ENCODE results near the gene ENTPD5. TPM values are rescaled to one million over a fixed set of nuclear protein-coding genes. Genes with fewer than 3 reads are reported as not detected.

The ENTPD5 gene
- 24.7 TPM for total RNA-seq
- 28.3 TPM for polyA plus RNA-seq (ENCODE audit: insufficient read depth, low read depth, low replicate concordance)
- long read RNA-seq, donor 1 = 0 reads
- long read RNA-seq, donor 2, partial matches to known transcripts = 9 of 11 reads
- long read RNA-seq, donor 2, other reads (novel, unspliced or antisense) = 0 of 11 reads
- long read RNA-seq, donor 3, full-length matches to known transcripts = 2 of 9 reads
- long read RNA-seq, donor 3, partial matches to known transcripts = 7 of 9 reads
- long read RNA-seq, donor 3, other reads (novel, unspliced or antisense) = 0 of 9 reads
- long read RNA-seq, donor 4, partial matches to known transcripts = 7 of 7 reads
- long read RNA-seq, donor 4, other reads (novel, unspliced or antisense) = 0 of 7 reads
- long read RNA-seq, donor 5 = 0 reads
- long read RNA-seq, donor 6, partial matches to known transcripts = 12 of 20 reads
- long read RNA-seq, donor 6, other reads (novel, unspliced or antisense) = 6 of 20 reads
- long read RNA-seq, donor 7, full-length matches to known transcripts = 1 of 13 reads
- long read RNA-seq, donor 7, partial matches to known transcripts = 1 of 13 reads
- long read RNA-seq, donor 7, other reads (novel, unspliced or antisense) = 11 of 13 reads
- long read RNA-seq, donor 8, full-length matches to known transcripts = 1 of 18 reads
- long read RNA-seq, donor 8, partial matches to known transcripts = 17 of 18 reads
- long read RNA-seq, donor 8, other reads (novel, unspliced or antisense) = 0 of 18 reads
- long read RNA-seq, donor 9, full-length matches to known transcripts = 1 of 1 reads
- long read RNA-seq, donor 9, partial matches to known transcripts = 0 of 1 reads
- long read RNA-seq, donor 9, other reads (novel, unspliced or antisense) = 0 of 1 reads
- long read RNA-seq, donor 10, full-length matches to known transcripts = 2 of 9 reads
- long read RNA-seq, donor 10, partial matches to known transcripts = 7 of 9 reads
- long read RNA-seq, donor 10, other reads (novel, unspliced or antisense) = 0 of 9 reads

DNA sequence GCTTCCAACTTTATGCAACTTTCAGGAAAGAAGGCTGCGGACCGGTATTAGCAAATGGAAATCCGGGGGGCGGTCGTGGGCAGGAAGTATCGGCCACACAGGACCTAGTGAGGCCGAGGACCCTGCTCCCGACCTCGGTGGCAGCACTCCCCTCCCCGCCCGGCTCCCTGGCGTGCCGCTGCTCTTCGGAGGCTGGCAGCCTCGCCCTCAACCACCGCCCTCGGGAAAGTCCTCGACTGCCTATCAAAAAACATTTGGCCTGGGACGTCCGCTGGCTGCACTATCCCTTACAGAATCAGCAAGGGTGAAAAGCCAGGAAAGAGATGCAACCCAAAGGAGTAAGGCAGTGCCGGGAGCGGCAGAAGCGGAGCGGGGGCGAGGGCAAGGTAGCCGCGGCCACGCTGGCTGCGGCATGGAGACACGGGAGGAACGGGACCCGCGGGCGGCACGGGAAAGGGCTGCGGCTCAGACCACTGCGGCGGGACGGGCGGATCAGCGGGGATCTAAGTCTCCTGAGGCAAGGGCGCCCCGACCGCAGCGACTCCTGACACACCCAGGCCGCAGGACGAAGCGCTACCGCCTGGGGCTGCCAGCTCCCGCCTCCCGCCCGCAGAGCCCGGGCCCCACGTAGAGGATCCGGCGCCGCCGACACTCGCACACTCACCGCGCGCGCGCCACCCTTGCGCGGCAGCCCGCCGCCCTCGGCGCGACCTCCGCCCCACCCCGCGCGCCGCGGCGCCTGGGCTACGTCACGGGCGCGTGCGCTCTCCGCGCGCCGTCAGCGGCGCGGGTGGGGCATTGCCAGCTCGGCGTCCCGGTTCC is at the start of gene ENTPD5, which contains the start of gene BBOF1:
ENTPD5 (minus strand) TSS at position 703 of the 822 bp plus-strand sequence. CDS start 31,186 bp downstream, outside the sequence.
BBOF1 (plus strand) TSS at position 764 of the 822 bp plus-strand sequence. CDS start 130 bp downstream, outside the sequence.
- DNase-seq (peak; percentile 84 to 94 (median 92)), FAIRE-seq (no peak)
- Histone ChIP-seq H3K36me3 (ENCODE audit: control insufficient read depth in 2 of 3, insufficient read depth in 3 of 3, low read length in 3 of 3) (no peaks in the 10 kb centered on the region), H3K9ac (ENCODE audit: low read length in 3 of 3) (peak within 1 kb of the TSS; percentile 77 to 91 (median 85)), H3K4me1 (ENCODE audit: control insufficient read depth in 2 of 3, insufficient read depth in 2 of 3, low read depth in 1 of 3, low read length in 3 of 3) (peaks cover 0 to 4% (median 3%) of the 10 kb centered on the region in 3 donors), H3K27ac (ENCODE audit: low read depth in 2 of 2, low read length in 2 of 2) (peak within 1 kb of the TSS; percentile 97 to 99), H3K27me3 (ENCODE audit: control insufficient read depth, insufficient read depth, low read length) (no peaks in the 10 kb centered on the region), H3K9me3 (ENCODE audit: control insufficient read depth in 2 of 3, insufficient read depth in 1 of 3, low read length in 3 of 3) (no peaks in the 10 kb centered on the region), H3K4me3 (ENCODE audit: low read length in 3 of 3) (peak within 1 kb of the TSS; percentile 81 to 87 (median 85))
- TF ChIP-seq CTCF (IDR thresholded peaks at IDR 0.05; ENCODE audit: borderline replicate concordance, extremely low read depth, insufficient read depth) = no peak
- intact Hi-C loops (cut with DNase I) = no loop called here

DNA sequence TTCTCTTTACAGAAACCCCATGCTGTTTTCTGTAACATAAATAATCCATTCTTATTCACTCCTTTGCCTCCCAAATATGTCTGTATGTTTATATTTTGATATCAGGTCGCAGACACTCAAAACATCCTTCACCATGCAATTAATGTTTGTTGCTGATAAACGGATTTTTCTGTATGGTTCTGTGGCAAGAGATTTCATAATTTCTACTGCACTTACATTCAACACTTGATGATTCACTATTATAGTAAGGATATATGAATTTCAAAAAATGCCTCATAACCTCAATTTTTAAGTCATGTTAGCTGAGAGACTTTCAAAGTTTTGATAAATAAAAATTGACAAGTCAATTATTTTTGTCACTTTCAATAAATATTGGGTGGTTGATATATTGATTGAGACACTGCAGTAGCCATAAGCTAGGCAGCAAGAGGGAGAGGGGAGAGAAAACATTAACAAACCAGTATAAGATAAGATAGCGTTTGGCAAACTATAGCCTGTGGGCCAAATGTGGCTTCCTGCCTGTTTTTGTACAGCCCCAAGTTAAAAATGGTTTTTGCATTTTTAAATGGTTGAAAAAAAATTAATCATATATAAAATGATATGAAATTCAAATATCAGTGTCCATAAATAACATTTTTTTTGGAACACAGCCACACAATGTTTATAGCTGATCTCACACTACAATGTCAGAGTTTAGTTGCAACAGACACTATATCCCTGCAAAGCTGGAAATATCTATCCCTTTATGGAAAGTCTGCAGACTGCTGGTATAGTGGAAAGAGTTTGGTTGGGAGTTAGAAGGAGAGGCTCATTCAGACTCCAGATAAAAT is 46.9 kb upstream of the ENTPD5 start:
- Histone ChIP-seq H3K27me3 (ENCODE audit: control insufficient read depth, insufficient read depth, low read length) (no peaks in the 10 kb centered on the region), H3K4me3 (ENCODE audit: low read length in 3 of 3) (no peak overlapping the region), H3K9me3 (ENCODE audit: control insufficient read depth in 2 of 3, insufficient read depth in 1 of 3, low read length in 3 of 3) (no peaks in the 10 kb centered on the region), H3K27ac (ENCODE audit: low read depth in 2 of 2, low read length in 2 of 2) (no peak overlapping the region), H3K36me3 (ENCODE audit: control insufficient read depth in 2 of 3, insufficient read depth in 3 of 3, low read length in 3 of 3) (peaks cover 7 to 49% (median 19%) of the 10 kb centered on the region in 3 donors), H3K9ac (ENCODE audit: low read length in 3 of 3) (no peak overlapping the region), H3K4me1 (ENCODE audit: control insufficient read depth in 2 of 3, insufficient read depth in 2 of 3, low read depth in 1 of 3, low read length in 3 of 3) (no peaks in the 10 kb centered on the region)
- intact Hi-C loops (cut with DNase I) = no loop called here
- TF ChIP-seq CTCF (IDR thresholded peaks at IDR 0.05; ENCODE audit: borderline replicate concordance, extremely low read depth, insufficient read depth) = no peak
- DNase-seq (no peak), FAIRE-seq (no peak)

GRCh38 chr14:74064883-74065282 is 45.8 kb upstream of the ENTPD5 start:
- Histone ChIP-seq H3K27ac (ENCODE audit: low read depth in 2 of 2, low read length in 2 of 2) (no peak overlapping the region), H3K9ac (ENCODE audit: low read length in 3 of 3) (no peak overlapping the region), H3K9me3 (ENCODE audit: control insufficient read depth in 2 of 3, insufficient read depth in 1 of 3, low read length in 3 of 3) (no peaks in the 10 kb centered on the region), H3K4me3 (ENCODE audit: low read length in 3 of 3) (no peak overlapping the region), H3K4me1 (ENCODE audit: control insufficient read depth in 2 of 3, insufficient read depth in 2 of 3, low read depth in 1 of 3, low read length in 3 of 3) (no peaks in the 10 kb centered on the region), H3K36me3 (ENCODE audit: control insufficient read depth in 2 of 3, insufficient read depth in 3 of 3, low read length in 3 of 3) (peaks cover 5 to 53% (median 15%) of the 10 kb centered on the region in 3 donors), H3K27me3 (ENCODE audit: control insufficient read depth, insufficient read depth, low read length) (no peaks in the 10 kb centered on the region)
- DNase-seq = no peak
- TF ChIP-seq CTCF (IDR thresholded peaks at IDR 0.05; ENCODE audit: borderline replicate concordance, extremely low read depth, insufficient read depth) = no peak
- intact Hi-C loops (cut with DNase I) = no loop called here
- FAIRE-seq = no peak

Data from kidney (tissue), 22 donors.